Esophagus muscularis mucosa (tissue), 4 donors: ENCODE results near the gene SPINDOC.

Experiments
- CTCF ChIP-seq, 3 experiments: fragments of 200-600 bp in 2 of 3; fragments of 450-650 bp in 1 of 3; sonication (generic) in 2 of 3; IDR thresholded peaks; one replicate each; pipeline ENCODE4 v1.5.1; 2017 to 2019; ENCODE audit warnings: antibody characterized with exemption in 3 of 3, mild to moderate bottlenecking in 2 of 3, moderate library complexity in 1 of 3
- EP300 ChIP-seq: sonication (generic); formaldehyde crosslinking; IDR thresholded peaks from one replicate; pipeline ENCODE4 v1.6.1; 2017; ENCODE audit warnings: antibody characterized with exemption
- POLR2A ChIP-seq: fragments of 450-650 bp; IDR thresholded peaks from one replicate; pipeline ENCODE4 v1.6.1; 2017; ENCODE audit warnings: antibody characterized with exemption, moderate library complexity, mild to moderate bottlenecking, low read depth
- POLR2AphosphoS5 ChIP-seq, 2 donors: sonication (generic); formaldehyde crosslinking; IDR thresholded peaks; one replicate each; pipeline ENCODE4 v1.6.1; 2017; ENCODE audit warnings: antibody characterized with exemption in 2 of 2

DNA sequence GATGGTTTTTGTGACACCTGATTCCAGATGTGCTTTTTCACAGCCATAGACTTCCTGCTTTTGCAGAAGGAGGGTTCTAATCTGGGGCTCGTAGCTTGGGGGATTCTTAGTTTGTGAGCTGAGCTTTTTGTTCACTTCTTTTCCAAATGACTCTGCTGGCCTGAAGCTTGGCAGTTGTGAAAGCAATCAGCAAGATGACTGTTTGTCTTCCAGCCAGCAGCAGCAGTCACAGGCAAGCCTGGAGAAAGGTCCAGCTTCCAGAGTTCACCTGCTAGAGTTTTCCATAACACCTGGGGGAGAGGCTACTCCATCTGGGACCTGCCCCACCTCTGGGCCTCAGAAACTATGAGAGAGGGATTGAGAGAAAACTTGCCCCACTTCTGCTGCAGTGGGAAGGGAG, 29.8 kb downstream of the SPINDOC start:
- TF ChIP-seq POLR2AphosphoS5 (IDR thresholded peaks at IDR 0.05) (no peak), CTCF (IDR thresholded peaks at IDR 0.05) (no peak), POLR2A (no peak), EP300 (no peak)
